Upper lobe of right lung (tissue), 1 donor: ENCODE data around the gene YBX3. TPM values are rescaled to one million over a fixed set of nuclear protein-coding genes. Genes with fewer than 3 reads are reported as not detected.

Source experiments
- ATAC-seq: fragments of 200-7000 bp; cut with Tn5 transposase; one replicate; pipeline ENCODE4 v1.9.1; 2020; ENCODE audit warnings: mild to moderate bottlenecking, moderate library complexity
- DNase-seq: peaks from one replicate; pipeline ENCODE4 v3.0.0-alpha.2; 2020
- H3K27ac ChIP-seq: fragments of 200-600 bp; one replicate; pipeline ENCODE4 v1.8.0; 2022
- H3K27me3 ChIP-seq: fragments of 200-600 bp; one replicate; pipeline ENCODE4 v1.8.0; 2022; ENCODE audit warnings: mild to moderate bottlenecking
- H3K36me3 ChIP-seq: fragments of 200-600 bp; one replicate; pipeline ENCODE4 v1.8.0; 2022
- H3K4me1 ChIP-seq: fragments of 200-600 bp; one replicate; pipeline ENCODE4 v1.8.0; 2022
- H3K4me3 ChIP-seq: fragments of 200-600 bp; one replicate; pipeline ENCODE4 v1.8.0; 2022; ENCODE audit warnings: mild to moderate bottlenecking
- H3K9me3 ChIP-seq: fragments of 200-600 bp; one replicate; pipeline ENCODE4 v1.8.0; 2022
- CTCF ChIP-seq: fragments of 200-600 bp; IDR thresholded peaks from one replicate; pipeline ENCODE4 v1.8.0; 2022; ENCODE audit warnings: antibody characterized with exemption
- intact Hi-C: fragments of 100-400 bp; cut with DNase I; formaldehyde crosslinking; loops from one replicate; pipeline ENCODE4 v1.11.0; 2022
- total RNA-seq: library from RNA; stranded (reverse); fragmentation: NEBNext Ultra II Directional; extraction: Animal tissue kit (Norgen Biotek cat#: 25700); gene quantifications from one replicate; pipeline ENCODE4 v1.2.1, GENCODE V29; 2021
- donor health status: DM: no; HTN: yes; CAD: no; lungs with severe emphysema.

The YBX3 gene
- total RNA-seq, 1 donor from 2014 or later = 292 TPM

- TF ChIP-seq CTCF = no peak
- ATAC-seq (no peak), DNase-seq (no peak)
- Histone ChIP-seq H3K9me3 (no peaks in the 10 kb centered on the region), H3K27ac (no peak overlapping the region), H3K4me1 (no peaks in the 10 kb centered on the region), H3K36me3 (no peaks in the 10 kb centered on the region), H3K4me3 (no peak overlapping the region), H3K27me3 (no peaks in the 10 kb centered on the region)
- intact Hi-C loops = no loop called here
These were observed 70.9 kb downstream of the YBX3 start for GRCh38 chr12:10652192-10652591.

Other genes with a start within 250 kb of the YBX3 start
- gene EIF2S3B, start 217.4 kb downstream of the YBX3 start, total RNA-seq = 0.52 TPM
- 21.3 TPM for gene MAGOHB, start 109.7 kb downstream of the YBX3 start, total RNA-seq
- 0.93 TPM for gene STYK1, start 49.3 kb downstream of the YBX3 start, total RNA-seq
- gene TAS2R7, start 79.3 kb upstream of the YBX3 start, total RNA-seq = not detected
- not detected for gene TAS2R8, start 84.0 kb upstream of the YBX3 start, total RNA-seq
- not detected for gene TAS2R9, start 86.8 kb upstream of the YBX3 start, total RNA-seq
- gene TAS2R10, start 103.0 kb upstream of the YBX3 start, total RNA-seq = not detected
- gene PRR4, start 126.2 kb upstream of the YBX3 start, total RNA-seq = 1.7 TPM
- gene PRH1, start 160.9 kb upstream of the YBX3 start, total RNA-seq = 7.8 TPM
- gene TAS2R13, start 186.2 kb upstream of the YBX3 start, total RNA-seq = 1.3 TPM
- not detected for gene PRH2, start 205.9 kb upstream of the YBX3 start, total RNA-seq
- gene TAS2R14, start 215.9 kb upstream of the YBX3 start, total RNA-seq = 2.5 TPM